NCI-H2196 (cell line): ENCODE measurements around the gene GNPNAT1.
"Not testable (repeated sequence)": the region's sequence is repeated elsewhere in the genome, so short reads cannot be mapped to it uniquely, and the experiment has no call there.

Experiments used
- DNase-seq: peaks from one replicate; lab custom pipeline; 2025; ENCODE audit not compliant: unreplicated experiment; lab: John Stamatoyannopoulos, UW

Gene GNPNAT1

DNA sequence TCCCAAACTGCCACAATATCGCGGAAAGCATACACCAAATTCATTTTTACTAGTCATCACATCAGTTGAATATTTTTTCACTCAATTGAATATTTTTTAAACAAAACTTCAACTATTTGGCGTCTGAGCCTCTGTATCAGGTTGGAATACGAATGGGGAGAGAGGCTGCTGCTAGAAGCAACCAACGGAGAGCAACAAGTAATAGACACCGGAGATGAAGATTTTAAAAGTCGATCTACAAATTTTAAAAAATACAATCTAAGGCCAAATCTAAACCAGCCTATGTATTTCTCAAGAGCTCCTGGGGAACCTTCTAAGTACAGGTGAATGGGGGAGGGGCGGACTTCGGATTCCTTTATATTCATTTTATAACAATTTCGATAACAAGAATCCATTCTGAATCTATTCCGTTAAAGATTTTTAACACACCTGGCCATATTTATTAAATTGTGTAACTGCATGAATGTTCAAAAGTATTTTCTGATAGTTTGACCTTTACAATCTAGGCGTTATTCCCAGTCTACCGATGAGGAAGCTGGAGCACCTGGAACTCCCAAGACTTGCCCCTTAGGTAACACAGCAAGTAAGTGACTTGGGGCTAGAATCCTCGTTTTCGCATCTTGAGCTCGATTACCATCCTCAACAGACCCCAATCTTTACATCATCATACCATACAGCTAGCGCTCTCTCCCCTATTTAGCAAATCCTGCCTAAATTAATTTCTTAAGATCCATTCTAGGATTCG lies 1.2 kb downstream of the GNPNAT1 start:
- no peak for DNase-seq

DNA sequence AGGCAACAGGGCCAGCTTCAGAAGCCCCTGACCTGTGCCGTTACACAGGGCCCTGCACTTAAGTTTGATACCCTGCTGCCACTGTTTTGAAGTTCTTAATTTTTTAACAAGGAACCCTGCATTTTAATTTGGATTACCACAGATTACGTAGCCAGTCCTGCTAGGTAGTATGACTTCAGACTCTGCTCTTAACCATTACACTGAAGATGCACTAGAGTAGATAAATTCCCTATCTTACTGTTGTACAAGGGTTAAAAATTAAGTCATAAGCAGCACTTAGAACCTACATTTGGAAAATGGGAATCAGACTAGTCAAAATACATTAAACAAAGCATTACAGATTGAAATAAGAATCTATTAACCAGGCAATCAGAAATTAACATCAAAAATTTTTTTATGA lies 2.3 kb downstream of the GNPNAT1 start:
- DNase-seq, result no peak

DNA sequence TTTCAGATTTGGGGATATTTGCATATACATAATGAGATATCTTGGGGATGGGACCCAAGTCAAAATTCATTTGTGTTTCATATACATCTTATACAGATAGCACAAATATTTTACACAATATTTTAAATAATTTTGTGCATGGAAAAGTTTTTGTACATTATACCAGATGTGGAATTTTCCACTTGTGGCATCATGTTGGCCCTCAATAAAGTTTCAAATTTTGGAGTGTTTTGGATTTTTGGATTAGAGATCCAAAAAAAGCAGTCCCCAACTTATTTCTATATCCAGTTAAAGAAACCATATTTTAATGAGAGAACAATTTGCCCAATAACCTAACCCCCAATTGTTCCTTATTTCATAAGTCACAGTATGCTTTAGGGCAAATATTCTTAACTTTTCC lies 4.5 kb downstream of the GNPNAT1 start:
- no peak for DNase-seq

DNA sequence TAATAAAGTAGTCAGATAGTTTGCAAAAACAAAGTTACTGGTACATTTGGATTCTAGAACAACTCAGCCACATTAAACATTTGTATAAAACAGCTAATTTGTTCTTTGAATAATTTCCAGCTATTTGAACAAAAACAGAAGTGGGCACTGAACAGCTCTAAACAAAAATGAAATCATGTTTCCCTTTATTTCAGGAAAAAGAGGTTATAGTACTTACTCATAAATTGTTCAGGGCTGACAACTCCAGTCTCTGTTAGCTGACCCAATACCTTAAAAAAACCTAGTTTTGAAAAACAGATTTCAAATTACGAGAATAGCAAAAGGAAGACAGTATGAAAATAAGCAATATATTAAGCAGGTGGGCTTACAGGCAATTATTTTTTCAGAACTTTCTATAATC lies 8.2 kb downstream of the GNPNAT1 start:
- no peak for DNase-seq

DNA sequence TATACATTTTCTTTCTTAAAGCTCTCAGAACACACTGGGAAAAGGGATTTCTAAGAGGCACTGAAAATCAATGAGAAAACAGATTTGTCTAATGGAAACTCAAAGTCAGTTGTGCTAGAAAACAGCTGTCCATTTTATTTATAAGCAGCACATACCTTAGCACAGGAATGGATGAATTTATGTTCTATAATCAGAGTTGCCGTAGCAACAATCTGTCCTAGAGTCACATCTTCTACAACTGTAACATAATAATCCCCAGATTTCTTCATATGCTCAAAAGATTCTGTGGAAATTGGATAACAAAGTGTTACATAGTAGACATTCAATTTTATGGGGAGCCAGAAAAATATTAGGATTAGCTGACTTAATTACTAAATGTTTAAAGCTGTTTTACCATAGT lies 9.8 kb downstream of the GNPNAT1 start:
- no peak for DNase-seq

DNA sequence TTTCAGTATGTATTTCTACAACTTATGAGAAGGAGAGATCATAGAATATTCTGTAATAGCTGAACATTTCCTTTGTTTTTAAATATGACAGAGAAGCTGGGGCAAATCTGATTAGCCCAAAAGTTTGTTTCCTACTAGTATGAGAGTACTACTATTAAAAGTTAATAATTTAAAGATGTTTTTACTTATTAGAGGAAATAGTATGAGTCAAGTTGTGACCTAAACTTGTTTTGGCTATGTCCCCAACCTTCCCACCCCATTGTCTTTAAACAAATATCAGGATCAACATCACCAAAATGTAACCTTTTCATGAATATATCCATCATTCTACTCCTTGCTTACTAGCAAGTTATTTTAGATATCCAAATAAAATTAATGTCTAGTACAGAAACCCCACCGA lies 10.5 kb downstream of the GNPNAT1 start:
- DNase-seq, result no peak

DNA sequence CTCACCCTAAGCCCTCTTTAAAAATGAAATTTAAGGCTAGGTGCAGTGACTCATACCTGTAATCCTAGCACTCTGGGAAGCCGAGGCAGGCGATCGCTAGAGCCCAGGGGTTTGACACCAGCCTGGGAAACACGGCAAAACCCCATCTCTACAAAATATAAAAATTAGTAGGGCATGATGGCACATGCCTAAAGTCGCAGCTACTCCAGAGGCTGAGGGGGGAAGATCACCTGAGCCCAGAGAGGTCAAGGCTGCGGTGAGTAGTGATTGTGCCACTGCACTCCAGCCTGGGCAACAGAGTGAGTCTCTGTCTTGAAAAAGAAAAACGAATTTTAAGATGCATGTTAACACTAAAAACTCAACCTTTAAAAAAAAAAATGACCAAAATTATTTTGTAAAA lies 12.7 kb downstream of the GNPNAT1 start:
- DNase-seq, result no peak

DNA sequence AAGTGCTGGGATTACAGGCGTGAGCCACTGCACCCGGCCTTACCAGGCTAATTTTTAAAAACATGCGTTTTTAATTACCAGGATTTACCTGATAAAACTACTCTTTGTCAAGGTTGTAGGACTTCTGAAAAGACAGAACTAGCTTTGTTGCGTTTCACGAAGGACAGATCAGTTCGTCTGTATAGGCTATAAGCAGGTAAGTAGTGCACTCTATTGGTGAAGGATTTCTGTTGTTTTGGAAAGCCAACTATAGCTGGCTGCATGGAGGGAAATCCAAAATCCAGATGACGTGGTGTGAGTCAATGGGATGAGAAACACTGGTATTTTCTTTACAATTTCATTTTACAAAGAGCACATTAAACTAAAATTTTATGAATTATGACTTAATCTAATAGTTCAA lies 14.6 kb downstream of the GNPNAT1 start:
- DNase-seq, result no peak

DNA sequence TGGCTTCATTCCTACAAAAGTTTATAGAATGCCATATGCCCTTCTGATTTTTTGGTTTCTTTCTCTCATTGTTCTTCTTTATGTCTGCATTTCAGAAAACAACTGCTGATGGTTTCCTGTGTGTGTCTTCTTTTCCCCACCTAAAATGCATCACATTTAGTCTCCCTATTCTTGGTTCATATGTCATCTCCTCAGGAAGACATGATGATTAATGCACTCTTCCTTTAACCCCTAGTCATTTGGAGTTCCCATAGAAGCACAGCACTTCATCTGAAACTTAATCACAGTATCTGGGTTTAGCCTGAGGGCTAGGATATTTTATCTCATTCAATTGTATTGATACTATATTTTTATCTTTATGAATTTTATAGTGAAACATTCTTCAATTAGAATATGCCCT lies 21.5 kb downstream of the GNPNAT1 start:
- no peak for DNase-seq

DNA sequence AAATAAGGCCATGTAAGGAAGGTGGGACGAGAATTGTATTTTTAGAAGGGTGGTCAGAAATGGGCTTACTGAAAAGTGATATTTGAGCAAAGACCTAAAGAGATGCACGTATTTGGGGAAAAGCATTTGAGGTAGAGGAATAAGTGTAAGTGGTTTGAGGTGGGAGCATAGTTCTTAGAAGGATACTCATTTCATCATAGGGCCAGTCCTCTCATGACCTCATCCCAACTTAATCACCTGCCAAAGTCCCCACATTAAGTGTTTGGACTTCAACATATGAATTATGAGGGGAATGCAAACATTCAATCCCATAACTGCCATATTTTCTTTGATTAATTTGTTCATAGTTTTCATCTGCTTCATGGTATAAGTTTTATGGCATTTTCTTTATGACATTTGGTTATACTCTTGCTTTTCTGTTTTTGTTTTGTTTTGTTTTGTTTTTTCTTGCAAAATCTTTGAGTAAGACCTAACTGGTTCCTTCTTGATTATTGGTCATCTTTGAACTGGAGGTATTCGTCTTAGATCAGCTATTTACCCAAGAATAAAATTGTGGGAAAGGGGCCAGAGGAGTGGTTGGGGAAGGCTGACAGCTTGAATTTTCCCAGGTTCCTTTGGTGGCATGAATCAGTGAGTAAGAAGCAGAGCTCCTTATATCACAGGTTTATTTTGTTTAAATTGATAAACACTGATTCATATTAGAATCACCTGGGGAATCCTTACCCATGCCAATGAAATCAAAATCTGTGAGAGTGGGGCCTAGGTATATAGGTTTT lies 24.2 kb downstream of the GNPNAT1 start:
- DNase-seq, result no peak

DNA sequence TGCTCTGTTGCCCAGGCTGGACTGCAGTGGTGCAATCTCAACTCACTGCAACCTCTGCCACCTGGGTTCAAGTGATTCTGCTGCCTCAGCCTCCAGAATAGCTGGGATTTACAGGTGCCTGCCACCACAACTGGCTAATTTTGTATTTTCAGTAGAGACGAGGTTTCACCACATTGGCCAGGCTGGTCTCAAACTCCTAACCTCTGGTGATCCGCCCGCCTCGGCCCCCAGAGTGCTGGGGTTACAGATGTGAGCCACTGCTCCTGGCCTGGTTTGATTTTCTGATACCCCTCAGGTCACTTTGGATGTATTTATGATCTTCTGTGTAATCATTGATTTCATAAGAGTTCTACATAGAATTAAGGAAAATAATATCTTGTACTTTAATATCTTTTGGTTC lies 28.5 kb downstream of the GNPNAT1 start:
- DNase-seq, result not testable (repeated sequence)

DNA sequence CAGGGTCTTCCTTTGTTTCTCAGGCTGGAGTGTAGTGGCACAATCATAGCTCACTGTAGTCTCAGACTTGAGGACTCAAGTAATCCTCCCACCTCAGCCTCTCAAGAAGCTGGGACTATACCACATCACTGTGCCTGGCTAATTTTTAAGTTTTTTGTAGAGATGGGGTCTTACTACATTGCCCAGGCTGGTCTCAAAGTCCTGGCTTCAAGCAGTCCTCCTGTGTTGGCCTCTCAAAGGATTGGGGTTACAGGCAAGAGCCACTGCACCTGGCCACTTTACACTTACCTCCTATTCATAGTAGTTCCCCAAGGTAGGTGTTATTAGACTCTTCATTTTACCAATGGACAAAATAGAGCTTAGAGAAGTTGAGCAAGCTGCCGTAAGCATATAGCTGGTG lies 32.3 kb downstream of the GNPNAT1 start:
- no peak for DNase-seq

DNA sequence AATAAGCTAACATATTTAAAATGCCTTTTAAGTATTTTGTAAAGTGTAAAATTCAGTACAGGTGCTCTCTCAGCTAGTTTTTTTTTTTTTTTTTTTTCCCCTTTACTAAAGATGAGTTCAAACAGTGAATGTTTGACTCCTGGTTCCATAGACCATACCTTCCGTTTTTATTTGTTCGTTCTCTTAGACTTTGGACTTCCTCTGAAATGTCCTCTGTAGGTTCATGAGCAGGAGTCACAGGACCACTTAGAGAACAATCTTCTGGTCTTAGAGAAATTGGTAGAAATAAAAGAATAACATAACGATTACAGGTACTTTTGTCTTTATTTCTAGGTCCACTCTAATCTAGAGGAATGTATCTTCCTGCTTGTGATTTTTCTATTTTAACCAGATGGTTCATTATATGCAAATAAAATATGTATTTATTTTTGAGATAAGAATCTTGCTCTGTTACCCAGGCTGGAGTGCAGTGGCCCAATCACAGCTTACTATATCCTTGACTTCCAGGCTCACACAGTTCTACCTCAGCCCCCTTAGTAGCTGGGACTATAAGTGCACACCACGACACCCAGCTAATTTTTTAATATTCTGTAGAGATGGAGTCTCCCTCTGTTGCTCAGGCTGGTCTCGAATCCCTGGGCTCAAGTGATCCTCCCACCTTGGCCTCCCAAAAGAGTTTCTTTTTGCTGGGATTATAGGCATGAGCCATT lies 35.6 kb downstream of the GNPNAT1 start:
- DNase-seq, result no peak

DNA sequence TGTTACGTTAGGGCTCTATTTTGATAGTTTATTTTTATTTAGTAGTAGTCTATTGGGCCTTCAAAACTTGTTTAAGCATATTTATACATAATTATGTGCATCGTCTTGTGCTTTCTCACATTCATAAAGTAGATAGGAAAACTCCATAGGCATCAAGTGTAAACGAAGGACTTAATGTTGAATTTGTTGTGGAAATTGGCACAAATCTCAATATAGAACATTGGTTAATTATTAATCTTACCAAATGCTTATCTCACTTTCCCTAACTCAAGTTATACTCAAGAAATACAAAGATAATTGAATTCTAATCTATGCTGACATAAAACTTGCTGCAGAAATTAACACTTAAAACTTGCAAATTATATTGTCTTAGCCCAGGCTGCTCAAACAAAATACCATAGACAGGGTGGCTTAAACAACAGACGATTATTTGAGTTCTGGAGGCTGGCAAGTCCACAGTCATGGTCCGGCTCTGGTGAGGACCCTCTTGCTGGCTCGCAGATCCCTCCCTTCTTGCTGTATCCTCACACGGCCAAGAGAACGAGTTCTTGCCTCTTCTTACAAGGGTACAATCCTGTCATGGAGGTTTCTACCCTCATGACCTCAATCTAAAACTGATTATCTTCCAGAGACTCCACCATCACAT lies 42.6 kb downstream of the GNPNAT1 start:
- no peak for DNase-seq

DNA sequence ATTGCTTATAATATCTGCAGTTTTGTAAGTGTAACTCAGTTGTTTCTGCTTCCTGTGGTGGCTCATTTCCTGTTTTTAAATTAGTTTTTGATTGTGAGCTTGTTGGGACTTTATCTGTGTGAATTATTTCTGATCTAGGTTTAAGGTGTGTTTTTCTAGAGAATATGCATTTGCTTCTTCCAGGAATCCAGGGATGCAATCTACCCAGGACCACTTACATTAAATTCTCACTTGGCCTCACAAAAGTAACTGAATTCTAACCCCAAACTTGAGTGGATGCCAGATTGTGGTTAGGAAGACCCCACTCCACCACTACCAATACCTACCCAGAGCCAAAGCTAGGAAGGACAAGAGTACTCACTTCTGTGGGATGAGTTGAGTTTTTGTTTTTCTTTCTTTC lies 49.5 kb downstream of the GNPNAT1 start:
- no peak for DNase-seq

DNA sequence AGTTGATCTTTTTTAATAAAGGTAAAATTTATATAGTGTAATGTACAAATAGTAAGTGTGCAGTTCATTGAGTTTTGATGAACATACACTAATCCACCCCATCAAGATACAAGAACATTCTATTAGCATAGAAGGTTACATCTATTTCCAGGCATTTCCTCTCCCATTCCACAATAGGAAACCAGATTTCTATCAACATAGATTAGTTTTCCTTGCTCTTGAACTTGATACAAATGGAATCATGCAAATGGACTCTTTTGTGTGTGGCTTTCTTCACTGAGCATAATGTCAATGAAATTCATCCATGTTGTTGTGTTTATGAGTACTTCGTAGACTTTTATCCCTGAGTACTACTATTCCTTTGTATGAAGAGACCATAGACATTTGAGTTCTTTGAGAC lies 50.7 kb downstream of the GNPNAT1 start:
- no peak for DNase-seq

DNA sequence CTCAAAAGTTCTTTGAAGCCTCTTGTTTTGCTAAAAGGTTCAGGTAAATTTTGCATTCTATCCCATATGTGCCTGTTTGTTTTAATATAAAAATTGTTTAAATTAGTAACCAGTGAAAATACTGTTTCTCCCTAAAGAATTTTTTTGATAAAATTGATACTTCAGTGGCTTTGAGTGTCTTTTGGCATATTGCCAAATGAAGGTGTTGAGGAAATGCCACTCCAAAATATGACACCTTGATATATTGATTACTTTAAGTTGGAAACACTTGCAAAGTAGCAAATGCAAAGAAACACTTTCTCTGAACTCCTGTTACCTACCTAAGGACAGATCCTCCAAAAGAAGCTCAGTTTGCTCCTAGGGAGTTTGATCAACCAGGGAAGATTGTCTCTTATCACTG lies 53.0 kb downstream of the GNPNAT1 start:
- DNase-seq, result no peak

DNA sequence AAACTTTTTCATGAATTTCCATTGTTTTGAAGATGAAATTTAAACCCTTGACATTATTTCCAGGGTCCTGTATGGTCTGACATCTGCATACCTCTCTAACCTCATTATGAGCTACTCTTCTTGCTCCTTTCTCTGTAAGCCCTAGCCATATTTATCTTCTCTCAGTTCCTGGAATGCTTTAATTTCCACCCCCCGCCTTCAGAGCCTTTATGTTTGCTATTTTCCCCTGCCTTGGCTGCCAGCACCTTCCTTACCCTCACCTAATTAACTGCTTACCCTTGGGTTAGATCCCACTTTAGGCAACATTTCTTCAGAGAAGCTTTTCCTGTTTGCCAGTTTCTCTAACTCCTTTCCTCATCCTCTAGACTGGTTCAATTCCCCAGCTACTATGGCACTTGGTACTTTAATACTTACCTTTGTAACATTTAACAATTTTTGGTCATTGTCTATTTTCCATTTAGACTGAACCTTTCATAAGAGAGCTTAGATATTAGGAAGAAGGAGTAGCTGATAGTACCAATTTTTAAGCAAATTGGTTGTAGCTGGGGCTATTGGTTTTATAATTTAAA lies 55.4 kb downstream of the GNPNAT1 start:
- DNase-seq, result no peak

DNA sequence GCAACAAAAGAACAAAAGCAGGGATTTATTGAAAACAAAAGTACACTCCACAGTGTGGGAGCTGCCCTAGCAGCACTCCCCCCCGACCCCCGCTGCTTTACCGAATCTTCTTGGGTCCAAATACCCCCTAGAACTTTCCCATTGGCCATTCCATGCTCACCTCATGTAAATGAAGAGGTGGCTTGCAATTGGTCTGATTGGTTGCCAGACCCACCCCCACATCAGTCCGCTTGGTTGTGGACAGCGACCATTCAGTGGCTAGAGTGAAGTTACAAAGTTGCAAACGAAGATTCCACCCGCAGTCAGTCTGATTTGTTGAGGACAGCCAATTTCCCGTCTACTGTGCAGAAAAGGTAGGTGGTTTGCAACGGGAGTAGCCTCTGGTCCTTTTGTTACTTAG lies 57.6 kb downstream of the GNPNAT1 start:
- no peak for DNase-seq

DNA sequence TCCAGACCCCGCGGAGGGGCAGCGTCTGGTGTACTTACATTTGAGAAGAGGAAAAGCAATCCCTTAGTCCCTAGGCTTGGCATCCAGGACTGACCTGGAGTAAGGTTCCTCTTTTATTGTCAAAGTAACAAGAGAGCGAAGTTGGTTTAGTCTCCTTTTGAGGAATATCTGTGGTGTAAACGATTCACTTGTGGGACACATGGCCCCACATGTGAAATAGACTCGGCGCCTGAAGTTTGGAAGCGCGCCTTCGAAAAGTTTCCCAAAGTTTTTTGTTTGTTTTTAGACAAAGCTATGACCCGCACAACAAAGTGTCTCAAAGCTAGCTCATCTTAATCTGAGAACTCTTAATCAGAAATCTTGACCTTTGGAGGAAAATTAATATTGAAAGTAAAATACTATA lies 60.7 kb downstream of the GNPNAT1 start:
- no peak for DNase-seq
